ENCODE measurements around the gene NTM. TPM values are rescaled to one million over a fixed set of nuclear protein-coding genes. Genes with fewer than 3 reads are reported as not detected.

NTM gene
- total RNA-seq, 1 donor from 2014 or later = 82.7 TPM

DNA sequence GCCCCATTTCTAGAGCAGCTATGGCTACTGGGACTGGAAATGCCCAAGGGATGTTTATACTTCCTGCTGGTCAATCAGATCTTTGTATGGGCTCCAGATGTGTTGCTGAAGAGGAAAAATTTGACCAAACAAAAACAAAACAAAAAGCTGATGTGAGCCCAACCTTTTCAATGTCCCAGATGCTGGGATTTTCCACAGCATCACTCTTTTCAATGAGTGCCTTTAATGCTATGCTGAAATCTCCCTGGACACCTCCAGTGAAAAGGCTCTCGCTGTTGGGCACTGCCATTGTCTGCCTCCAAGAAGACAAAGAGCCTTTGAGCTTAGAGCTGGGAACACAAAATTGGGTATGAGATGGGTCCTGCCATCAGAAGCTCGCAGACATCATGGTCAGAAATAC is 671.9 kb downstream of the NTM start:
- Mint-ChIP-seq H3K4me1 (ENCODE audit: unreplicated experiment) (peaks cover 24% of the 10 kb centered on the region), H3K9me3 (ENCODE audit: unreplicated experiment) (no peaks in the 10 kb centered on the region), H3K27ac (ENCODE audit: unreplicated experiment) (peak overlapping the region; percentile 50), H3K27me3 (ENCODE audit: unreplicated experiment) (no peaks in the 10 kb centered on the region), H3K36me3 (ENCODE audit: unreplicated experiment) (no peaks in the 10 kb centered on the region), H3K4me3 (ENCODE audit: unreplicated experiment) (no peak overlapping the region)
- DNase-seq (ENCODE audit: extremely low spot score, unreplicated experiment) = no peak
- TF ChIP-seq CTCF (IDR thresholded peaks at IDR 0.05) = no peak

- H3K4me3 Mint-ChIP-seq (ENCODE audit: unreplicated experiment) = no peak overlapping the region
- no peaks in the 10 kb centered on the region for H3K27me3 Mint-ChIP-seq (ENCODE audit: unreplicated experiment)
- no peak for DNase-seq (ENCODE audit: extremely low spot score, unreplicated experiment)
- H3K36me3 Mint-ChIP-seq (ENCODE audit: unreplicated experiment) = no peaks in the 10 kb centered on the region
- H3K9me3 Mint-ChIP-seq (ENCODE audit: unreplicated experiment) = no peaks in the 10 kb centered on the region
- no peak for TF ChIP-seq CTCF (IDR thresholded peaks at IDR 0.05)
- peaks cover 38% of the 10 kb centered on the region for H3K4me1 Mint-ChIP-seq (ENCODE audit: unreplicated experiment)
- no peak overlapping the region for H3K27ac Mint-ChIP-seq (ENCODE audit: unreplicated experiment)
Measured at GRCh38 chr11:132043714-132044113, 673.3 kb downstream of the NTM start.

GRCh38 chr11:132045107-132045506 is 674.7 kb downstream of the NTM start:
- H3K4me1 Mint-ChIP-seq (ENCODE audit: unreplicated experiment) = peaks cover 44% of the 10 kb centered on the region
- no peak overlapping the region for H3K4me3 Mint-ChIP-seq (ENCODE audit: unreplicated experiment)
- no peak for TF ChIP-seq CTCF (IDR thresholded peaks at IDR 0.05)
- H3K36me3 Mint-ChIP-seq (ENCODE audit: unreplicated experiment) = no peaks in the 10 kb centered on the region
- no peaks in the 10 kb centered on the region for H3K27me3 Mint-ChIP-seq (ENCODE audit: unreplicated experiment)
- no peak for DNase-seq (ENCODE audit: extremely low spot score, unreplicated experiment)
- no peaks in the 10 kb centered on the region for H3K9me3 Mint-ChIP-seq (ENCODE audit: unreplicated experiment)
- no peak overlapping the region for H3K27ac Mint-ChIP-seq (ENCODE audit: unreplicated experiment)

DNA sequence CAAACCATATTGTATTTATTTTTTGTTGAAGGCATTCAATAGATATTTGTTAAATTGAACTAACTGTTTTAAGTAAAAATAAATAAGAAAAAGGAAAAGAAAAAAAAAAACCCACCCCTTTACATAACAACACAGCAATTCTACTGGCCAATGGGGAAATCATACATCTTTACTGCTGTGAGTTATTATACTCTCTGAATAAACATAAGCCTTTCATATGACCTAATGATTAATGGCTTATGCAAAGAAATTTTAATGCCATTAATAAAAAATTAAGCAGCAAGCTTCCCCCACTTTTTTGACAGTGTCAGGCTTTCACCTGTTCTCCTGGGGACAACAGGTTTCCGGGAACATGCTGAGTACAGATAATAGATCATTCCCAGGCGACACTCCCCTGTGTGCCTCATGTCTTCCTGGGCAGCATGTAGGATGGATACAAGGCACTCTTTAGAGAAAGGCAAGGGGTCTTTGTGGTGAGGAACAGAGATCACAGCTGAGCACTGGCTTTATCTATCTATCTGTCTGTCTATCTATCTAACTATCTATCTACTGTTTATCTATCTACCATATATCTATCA is 676.0 kb downstream of the NTM start:
- H3K4me1 Mint-ChIP-seq (ENCODE audit: unreplicated experiment) = peaks cover 53% of the 10 kb centered on the region
- H3K27me3 Mint-ChIP-seq (ENCODE audit: unreplicated experiment) = no peaks in the 10 kb centered on the region
- H3K4me3 Mint-ChIP-seq (ENCODE audit: unreplicated experiment) = no peak overlapping the region
- no peaks in the 10 kb centered on the region for H3K9me3 Mint-ChIP-seq (ENCODE audit: unreplicated experiment)
- no peaks in the 10 kb centered on the region for H3K36me3 Mint-ChIP-seq (ENCODE audit: unreplicated experiment)
- no peak for DNase-seq (ENCODE audit: extremely low spot score, unreplicated experiment)
- H3K27ac Mint-ChIP-seq (ENCODE audit: unreplicated experiment) = peak overlapping the region; percentile 91
- no peak for TF ChIP-seq CTCF (IDR thresholded peaks at IDR 0.05)

DNA sequence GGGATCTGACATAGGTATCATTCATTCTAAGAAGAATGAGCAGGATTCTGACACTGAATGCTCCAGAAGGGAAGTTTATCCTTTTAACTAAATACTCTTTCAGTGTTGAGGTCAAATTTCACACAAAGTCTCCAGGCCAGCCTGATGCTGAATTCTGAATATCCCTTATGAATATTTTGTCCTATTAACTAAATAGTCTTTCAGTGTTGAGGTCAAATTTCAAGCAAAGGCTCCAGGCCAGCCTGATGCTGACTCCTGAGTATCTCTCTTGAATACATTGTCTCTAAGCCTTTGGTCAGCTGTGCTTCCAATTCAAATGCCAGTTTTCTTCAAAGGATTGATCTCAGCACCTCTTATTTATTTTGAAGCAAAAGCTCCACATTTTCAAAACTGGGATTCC is 676.8 kb downstream of the NTM start:
- Mint-ChIP-seq H3K36me3 (ENCODE audit: unreplicated experiment) (no peaks in the 10 kb centered on the region), H3K9me3 (ENCODE audit: unreplicated experiment) (no peaks in the 10 kb centered on the region), H3K4me3 (ENCODE audit: unreplicated experiment) (no peak overlapping the region), H3K4me1 (ENCODE audit: unreplicated experiment) (peaks cover 59% of the 10 kb centered on the region), H3K27me3 (ENCODE audit: unreplicated experiment) (no peaks in the 10 kb centered on the region), H3K27ac (ENCODE audit: unreplicated experiment) (peak overlapping the region; percentile 91)
- DNase-seq (ENCODE audit: extremely low spot score, unreplicated experiment) = no peak
- no peak for TF ChIP-seq CTCF (IDR thresholded peaks at IDR 0.05)

Measured in osteocyte (in vitro differentiated cells).